Measurements from ENCODE around the gene MAML2.

- TF ChIP-seq CTCF (IDR thresholded peaks at IDR 0.05; ENCODE audit: low read length), result no peak
- TF ChIP-seq EZH2phosphoT487 (IDR thresholded peaks at IDR 0.05; ENCODE audit: low read length), result no peak
- TF ChIP-seq EZH2 (optimal IDR thresholded peaks at IDR 0.05; ENCODE audit: low read depth, low read length), result no peak
Observed at GRCh38 chr11:96035740-96036078, 307.3 kb downstream of the MAML2 start.

All from MM.1S (cell line).